Mucosa of descending colon (tissue), 3 donors: ENCODE measurements around the gene RNASE4. TPM values are rescaled to one million over a fixed set of nuclear protein-coding genes. Genes with fewer than 3 reads are reported as not detected.

Source experiments
- ATAC-seq: fragments of 200-7000 bp; cut with Tn5 transposase; one replicate; pipeline ENCODE4 v1.9.1; 2020; ENCODE audit warnings: mild to moderate bottlenecking, moderate library complexity
- DNase-seq, 3 donors: peaks; one replicate each; pipeline ENCODE4 v3.0.0-alpha.2; 2020
- H3K36me3 ChIP-seq: fragments of 200-600 bp; one replicate; pipeline ENCODE4 v1.8.0; 2021; ENCODE audit warnings: low read depth, mild to moderate bottlenecking
- H3K4me1 ChIP-seq: fragments of 200-600 bp; one replicate; pipeline ENCODE4 v1.8.0; 2021; ENCODE audit warnings: low read depth, mild to moderate bottlenecking
- H3K4me3 ChIP-seq: fragments of 200-600 bp; one replicate; pipeline ENCODE4 v1.8.0; 2021; ENCODE audit warnings: mild to moderate bottlenecking
- H3K9me3 ChIP-seq: fragments of 200-600 bp; one replicate; pipeline ENCODE4 v1.8.0; 2021; ENCODE audit warnings: mild to moderate bottlenecking
- intact Hi-C, 2 donors: fragments of 100-400 bp; cut with DNase I in 1 of 2; cut with micrococcal nuclease in 1 of 2; formaldehyde crosslinking; loops; one replicate each; pipeline versions ENCODE4 v1.11.0 to v1.11.1; 2022; cut with DNase I, micrococcal nuclease
- total RNA-seq, 3 donors: library from RNA; stranded (reverse); fragmentation: NEBNext Ultra II Directional in 2 of 3; extraction: Animal tissue kit (Norgen Biotek cat#: 25700) in 2 of 3; gene quantifications; one replicate each; pipeline versions ENCODE4 v1.2.1 to v1.2.4, GENCODE V29; 2021 to 2023
- TF ChIP-seq, protein P1 (sequence below): fragments of 200-600 bp; IDR thresholded peaks from one replicate; pipeline ENCODE4 v1.8.0; 2022; ENCODE audit warnings: antibody characterized with exemption, mild to moderate bottlenecking
- donor health status: DM: no; HTN: no; CAD: no; lungs with moderate emphysema.
- donor health status: DM: no; HTN: no; CAD: no.
- donor health status: DM: no; HTN: yes; CAD: no.

RNASE4 gene
- total RNA-seq, 3 donors from 2014 or later, result 35.9 to 37.4 (median 36.4) TPM

DNA sequence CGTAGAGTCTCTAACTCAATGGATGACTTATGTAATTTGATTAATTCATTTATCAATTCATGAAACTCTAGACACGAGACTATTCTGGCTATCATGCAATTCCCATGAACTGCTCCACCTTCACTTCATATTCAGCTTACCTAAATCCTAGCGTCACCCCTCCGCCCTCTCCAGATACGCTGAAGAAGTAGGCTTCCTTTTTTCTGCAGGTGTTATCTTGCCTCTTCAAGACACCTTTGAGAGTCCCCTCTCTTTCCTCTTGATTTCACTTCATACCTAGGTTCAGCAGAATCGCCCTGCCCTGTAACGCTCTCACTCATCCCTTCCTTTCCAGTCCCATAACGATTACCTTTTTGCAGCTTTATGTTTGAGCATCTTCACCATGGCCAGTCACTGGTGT lies 4.0 kb upstream of the RNASE4 start:
- Histone ChIP-seq H3K4me3 (no peak overlapping the region), H3K9me3 (no peaks in the 10 kb centered on the region), H3K36me3 (no peaks in the 10 kb centered on the region), H3K4me1 (peaks cover 27% of the 10 kb centered on the region)
- ATAC-seq (no peak), DNase-seq (no peak)
- TF ChIP-seq, protein P1, sequence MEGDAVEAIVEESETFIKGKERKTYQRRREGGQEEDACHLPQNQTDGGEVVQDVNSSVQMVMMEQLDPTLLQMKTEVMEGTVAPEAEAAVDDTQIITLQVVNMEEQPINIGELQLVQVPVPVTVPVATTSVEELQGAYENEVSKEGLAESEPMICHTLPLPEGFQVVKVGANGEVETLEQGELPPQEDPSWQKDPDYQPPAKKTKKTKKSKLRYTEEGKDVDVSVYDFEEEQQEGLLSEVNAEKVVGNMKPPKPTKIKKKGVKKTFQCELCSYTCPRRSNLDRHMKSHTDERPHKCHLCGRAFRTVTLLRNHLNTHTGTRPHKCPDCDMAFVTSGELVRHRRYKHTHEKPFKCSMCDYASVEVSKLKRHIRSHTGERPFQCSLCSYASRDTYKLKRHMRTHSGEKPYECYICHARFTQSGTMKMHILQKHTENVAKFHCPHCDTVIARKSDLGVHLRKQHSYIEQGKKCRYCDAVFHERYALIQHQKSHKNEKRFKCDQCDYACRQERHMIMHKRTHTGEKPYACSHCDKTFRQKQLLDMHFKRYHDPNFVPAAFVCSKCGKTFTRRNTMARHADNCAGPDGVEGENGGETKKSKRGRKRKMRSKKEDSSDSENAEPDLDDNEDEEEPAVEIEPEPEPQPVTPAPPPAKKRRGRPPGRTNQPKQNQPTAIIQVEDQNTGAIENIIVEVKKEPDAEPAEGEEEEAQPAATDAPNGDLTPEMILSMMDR, result no peak
- intact Hi-C loops, result loop anchor here (5.0 to 10.0 kb wide), 4 partner anchors 68 to 424 kb away; partner anchors contain the start of genes CCNB1IP1 (in 1 of the 2), TEP1 (in 1 of the 2) and TMEM253 (in 1 of the 2)

DNA sequence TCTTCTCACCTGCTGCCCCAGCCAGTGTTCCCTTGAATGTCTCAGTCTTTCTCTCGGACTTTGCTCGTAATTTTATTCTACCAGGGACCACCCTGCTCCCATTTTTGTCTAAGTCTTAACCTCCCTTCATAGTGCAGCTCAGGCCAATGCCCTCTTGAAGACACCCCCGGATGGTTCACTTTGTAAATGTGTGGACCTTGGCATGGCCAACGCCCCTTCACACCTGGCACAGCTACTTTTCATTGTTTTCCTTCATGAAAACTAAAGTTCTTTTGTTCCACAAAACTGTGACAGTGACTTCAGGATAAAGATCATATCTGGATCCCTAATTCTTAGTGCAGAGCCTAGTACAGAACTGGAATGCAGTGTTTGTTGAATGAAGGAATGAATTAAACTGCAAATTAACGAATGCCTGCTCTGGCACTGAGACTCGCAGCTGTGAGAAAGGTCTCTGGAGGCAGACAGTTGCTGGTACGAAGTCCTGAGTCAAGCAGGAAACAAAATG lies 3.5 kb upstream of the RNASE4 start:
- DNase-seq (peak in 2 of 3 donors; percentile 65 to 81), ATAC-seq (peak; percentile 37)
- no peaks in the 10 kb centered on the region for H3K9me3 ChIP-seq
- peaks cover 30% of the 10 kb centered on the region for H3K4me1 ChIP-seq
- TF ChIP-seq, protein P1, result no peak
- intact Hi-C loops, result loop anchor here (5.0 to 10.0 kb wide), 4 partner anchors 69 to 424 kb away; partner anchors contain the start of genes CCNB1IP1 (in 1 of the 2), TEP1 (in 1 of the 2) and TMEM253 (in 1 of the 2)
- no peak overlapping the region for H3K4me3 ChIP-seq
- H3K36me3 ChIP-seq, result no peaks in the 10 kb centered on the region

DNA sequence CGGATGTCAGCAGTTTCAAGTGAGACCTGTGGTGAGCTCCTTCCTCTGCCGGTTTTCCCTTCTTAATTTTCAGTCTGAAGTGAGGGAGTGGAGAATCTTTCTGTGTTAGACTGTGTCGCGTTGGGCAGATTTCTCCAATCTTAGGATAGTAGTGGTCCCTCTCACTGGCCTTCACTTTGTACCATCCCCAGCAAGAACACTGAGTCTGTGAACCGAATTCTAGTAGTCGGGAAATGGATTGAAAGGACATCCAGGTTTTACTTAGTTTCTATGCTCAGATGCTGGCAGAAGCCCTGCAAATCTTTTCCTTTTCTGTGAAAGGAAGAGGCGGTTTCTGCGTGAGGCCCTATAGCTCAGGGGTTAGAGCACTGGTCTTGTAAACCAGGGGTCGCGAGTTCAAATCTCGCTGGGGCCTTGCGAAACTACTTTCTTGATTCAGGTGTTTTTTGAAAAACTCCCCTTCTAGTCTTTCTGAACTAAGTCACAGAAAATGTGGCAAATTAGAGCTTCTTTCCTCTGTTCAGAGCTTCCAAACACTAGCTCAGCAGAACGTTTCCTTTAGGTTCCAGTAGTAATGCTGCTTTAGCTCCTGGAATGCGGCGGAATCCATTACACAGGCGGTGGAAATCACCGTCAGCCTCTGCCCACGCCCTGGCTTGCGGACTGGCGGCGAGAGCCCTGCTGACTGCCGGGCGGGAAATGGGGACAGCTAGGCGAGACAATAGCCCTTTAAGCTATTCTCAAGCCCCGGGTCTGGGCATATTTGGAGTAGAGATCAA lies 2.8 kb upstream of the RNASE4 start:
- ATAC-seq (peak; percentile 29), DNase-seq (peak; percentile 76 to 87 (median 80))
- Histone ChIP-seq H3K36me3 (no peaks in the 10 kb centered on the region), H3K9me3 (no peaks in the 10 kb centered on the region), H3K4me3 (peak overlapping the region; percentile 52), H3K4me1 (peaks cover 36% of the 10 kb centered on the region)
- TF ChIP-seq, protein P1, result no peak
- intact Hi-C loops, result loop anchor here (5.0 to 10.0 kb wide), 4 partner anchors 69 to 423 kb away; partner anchors contain the start of genes CCNB1IP1 (in 1 of the 2), TEP1 (in 1 of the 2) and TMEM253 (in 1 of the 2)

DNA sequence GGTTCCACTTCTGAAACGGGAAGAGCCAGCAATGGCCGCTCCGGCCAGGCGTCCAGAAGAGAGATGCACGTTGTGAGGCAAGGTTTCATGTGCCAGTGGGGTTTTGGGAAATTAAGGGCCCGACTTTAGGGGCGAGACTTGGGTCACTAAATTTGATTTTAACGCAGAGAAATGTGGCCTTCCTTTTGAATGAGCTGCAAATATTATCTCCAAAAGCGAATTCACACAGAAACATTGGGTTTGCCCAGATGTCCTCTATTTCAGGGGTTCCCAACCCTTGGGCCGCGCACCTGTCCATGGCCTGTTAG lies 2.3 kb upstream of the RNASE4 start:
- Histone ChIP-seq H3K4me1 (peaks cover 42% of the 10 kb centered on the region), H3K4me3 (peak overlapping the region; percentile 52), H3K36me3 (no peaks in the 10 kb centered on the region), H3K9me3 (no peaks in the 10 kb centered on the region)
- DNase-seq, result no peak
- intact Hi-C loops, result loop anchor here (5.0 to 10.0 kb wide), 4 partner anchors 70 to 423 kb away; partner anchors contain the start of genes CCNB1IP1 (in 1 of the 2), TEP1 (in 1 of the 2) and TMEM253 (in 1 of the 2)
- no peak for ATAC-seq
- TF ChIP-seq, protein P1, result no peak

DNA sequence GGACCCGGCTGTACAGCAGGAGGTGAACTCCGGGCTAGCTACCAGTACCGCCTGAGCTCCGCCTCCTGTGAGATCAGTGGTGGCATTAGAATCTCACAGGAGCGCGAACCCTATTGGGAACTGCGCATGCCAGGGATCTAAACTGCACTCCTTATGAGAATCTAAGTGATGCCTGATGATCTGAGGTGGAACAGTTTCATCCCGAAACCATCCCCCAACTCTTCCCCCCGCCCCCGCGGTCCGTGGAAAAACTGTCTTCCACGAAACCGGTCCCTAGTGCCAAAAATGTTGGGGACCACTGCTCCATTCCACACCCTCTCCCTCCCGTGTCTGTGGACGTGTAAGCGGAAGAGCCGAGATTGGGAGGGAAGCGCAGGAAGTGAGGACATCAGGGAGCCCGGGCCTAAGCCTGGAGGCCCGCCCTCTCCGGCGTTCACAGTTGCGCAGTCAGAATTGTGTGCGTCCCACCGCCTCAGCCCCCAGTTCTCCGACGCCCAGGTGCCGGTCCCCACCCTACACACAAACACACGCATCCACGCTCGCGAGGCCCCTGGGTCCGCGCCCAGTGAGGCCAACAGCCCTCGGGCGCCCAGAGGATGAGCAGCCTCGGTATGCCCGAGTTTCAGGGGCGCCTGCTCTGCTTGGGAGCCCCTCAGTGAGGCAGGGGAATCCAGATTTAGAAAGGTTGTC lies 1.8 kb upstream of the RNASE4 start:
- Histone ChIP-seq H3K9me3 (no peaks in the 10 kb centered on the region), H3K4me1 (peaks cover 43% of the 10 kb centered on the region), H3K4me3 (peak overlapping the region; percentile 52), H3K36me3 (no peaks in the 10 kb centered on the region)
- DNase-seq (peak; percentile 88 to 91 (median 89)), ATAC-seq (peak; percentile 68)
- TF ChIP-seq, protein P1, result no peak
- intact Hi-C loops, result loop anchor here (5.0 to 10.0 kb wide), 4 partner anchors 70 to 422 kb away; partner anchors contain the start of genes CCNB1IP1 (in 1 of the 2), TEP1 (in 1 of the 2) and TMEM253 (in 1 of the 2)
